GM23338 (cell line): Measurements from ENCODE around the gene RUNX1.

Source experiments
- CREB1 ChIP-seq: fragments of 250-450 bp; sonication (Bioruptor Pico); IDR thresholded peaks from 2 replicates; pipeline ENCODE4 v1.5.0; 2020; ENCODE audit warnings: low read depth, mild to moderate bottlenecking, moderate library complexity
- EZH2 ChIP-seq: fragments of 200-600 bp; sonication (generic); IDR thresholded peaks from one replicate; pipeline ENCODE4 v1.8.0; 2017; ENCODE audit warnings: antibody characterized with exemption, mild to moderate bottlenecking, low read depth; ENCODE audit not compliant: unreplicated experiment
- EZH2phosphoT487 ChIP-seq: fragments of 200-600 bp; sonication (generic); IDR thresholded peaks from one replicate; pipeline ENCODE4 v1.8.1; 2018; ENCODE audit warnings: antibody characterized with exemption; ENCODE audit not compliant: unreplicated experiment
- NANOG ChIP-seq: IDR thresholded peaks from 2 replicates; pipeline ENCODE4 v1.6.1; 2016; ENCODE audit warnings: antibody characterized with exemption, borderline replicate concordance
- POLR2AphosphoS5 ChIP-seq: IDR thresholded peaks from 2 replicates; pipeline ENCODE4 v1.6.1; 2016; ENCODE audit warnings: antibody characterized with exemption, low read depth
- ZNF114 ChIP-seq: fragments of 250-450 bp; sonication (Bioruptor Pico); IDR thresholded peaks from 2 replicates; pipeline ENCODE4 v1.5.0; 2020; ENCODE audit warnings: mild to moderate bottlenecking, moderate library complexity
- TF ChIP-seq, protein P1 (sequence below): IDR thresholded peaks from one replicate; pipeline ENCODE4 v1.6.1; 2018; ENCODE audit warnings: antibody characterized with exemption; ENCODE audit not compliant: unreplicated experiment
- TF ChIP-seq, protein P2 (sequence below), 2 experiments: fragments of 200-600 bp in 1 of 2; sonication (generic) in 1 of 2; conservative IDR thresholded peaks; 2 replicates each; pipeline versions ENCODE4 v1.5.1 to v1.6.1; 2016 to 2017; ENCODE audit warnings: antibody characterized with exemption in 2 of 2, low read depth in 2 of 2, mild to moderate bottlenecking in 2 of 2, moderate library complexity in 1 of 2
- TF ChIP-seq, protein P3 (sequence below): IDR thresholded peaks from 2 replicates; pipeline ENCODE4 v1.6.1; 2016; ENCODE audit warnings: antibody characterized with exemption

DNA sequence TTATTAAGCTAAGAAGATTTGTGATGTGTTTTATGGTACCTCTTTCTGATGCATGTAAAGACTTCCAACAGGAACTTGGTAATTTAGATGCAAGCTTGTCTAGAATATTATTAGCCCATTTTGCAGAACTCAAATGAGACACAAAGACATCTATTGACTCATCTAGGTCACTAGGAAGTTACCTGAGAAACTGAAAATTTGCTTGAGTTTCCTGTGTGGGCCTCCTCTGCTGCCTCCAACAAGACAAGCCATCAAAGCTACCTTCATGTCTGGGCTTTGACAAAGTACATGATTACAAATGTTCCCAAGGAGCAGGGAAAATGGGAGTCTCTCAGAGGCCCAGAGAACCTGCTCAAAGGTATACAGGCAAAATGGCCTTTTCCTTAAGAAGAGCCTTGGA, 5.6 kb downstream of the RUNX1 start:
- TF ChIP-seq, protein P1, sequence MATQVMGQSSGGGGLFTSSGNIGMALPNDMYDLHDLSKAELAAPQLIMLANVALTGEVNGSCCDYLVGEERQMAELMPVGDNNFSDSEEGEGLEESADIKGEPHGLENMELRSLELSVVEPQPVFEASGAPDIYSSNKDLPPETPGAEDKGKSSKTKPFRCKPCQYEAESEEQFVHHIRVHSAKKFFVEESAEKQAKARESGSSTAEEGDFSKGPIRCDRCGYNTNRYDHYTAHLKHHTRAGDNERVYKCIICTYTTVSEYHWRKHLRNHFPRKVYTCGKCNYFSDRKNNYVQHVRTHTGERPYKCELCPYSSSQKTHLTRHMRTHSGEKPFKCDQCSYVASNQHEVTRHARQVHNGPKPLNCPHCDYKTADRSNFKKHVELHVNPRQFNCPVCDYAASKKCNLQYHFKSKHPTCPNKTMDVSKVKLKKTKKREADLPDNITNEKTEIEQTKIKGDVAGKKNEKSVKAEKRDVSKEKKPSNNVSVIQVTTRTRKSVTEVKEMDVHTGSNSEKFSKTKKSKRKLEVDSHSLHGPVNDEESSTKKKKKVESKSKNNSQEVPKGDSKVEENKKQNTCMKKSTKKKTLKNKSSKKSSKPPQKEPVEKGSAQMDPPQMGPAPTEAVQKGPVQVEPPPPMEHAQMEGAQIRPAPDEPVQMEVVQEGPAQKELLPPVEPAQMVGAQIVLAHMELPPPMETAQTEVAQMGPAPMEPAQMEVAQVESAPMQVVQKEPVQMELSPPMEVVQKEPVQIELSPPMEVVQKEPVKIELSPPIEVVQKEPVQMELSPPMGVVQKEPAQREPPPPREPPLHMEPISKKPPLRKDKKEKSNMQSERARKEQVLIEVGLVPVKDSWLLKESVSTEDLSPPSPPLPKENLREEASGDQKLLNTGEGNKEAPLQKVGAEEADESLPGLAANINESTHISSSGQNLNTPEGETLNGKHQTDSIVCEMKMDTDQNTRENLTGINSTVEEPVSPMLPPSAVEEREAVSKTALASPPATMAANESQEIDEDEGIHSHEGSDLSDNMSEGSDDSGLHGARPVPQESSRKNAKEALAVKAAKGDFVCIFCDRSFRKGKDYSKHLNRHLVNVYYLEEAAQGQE: no peak
- TF ChIP-seq, protein P2, sequence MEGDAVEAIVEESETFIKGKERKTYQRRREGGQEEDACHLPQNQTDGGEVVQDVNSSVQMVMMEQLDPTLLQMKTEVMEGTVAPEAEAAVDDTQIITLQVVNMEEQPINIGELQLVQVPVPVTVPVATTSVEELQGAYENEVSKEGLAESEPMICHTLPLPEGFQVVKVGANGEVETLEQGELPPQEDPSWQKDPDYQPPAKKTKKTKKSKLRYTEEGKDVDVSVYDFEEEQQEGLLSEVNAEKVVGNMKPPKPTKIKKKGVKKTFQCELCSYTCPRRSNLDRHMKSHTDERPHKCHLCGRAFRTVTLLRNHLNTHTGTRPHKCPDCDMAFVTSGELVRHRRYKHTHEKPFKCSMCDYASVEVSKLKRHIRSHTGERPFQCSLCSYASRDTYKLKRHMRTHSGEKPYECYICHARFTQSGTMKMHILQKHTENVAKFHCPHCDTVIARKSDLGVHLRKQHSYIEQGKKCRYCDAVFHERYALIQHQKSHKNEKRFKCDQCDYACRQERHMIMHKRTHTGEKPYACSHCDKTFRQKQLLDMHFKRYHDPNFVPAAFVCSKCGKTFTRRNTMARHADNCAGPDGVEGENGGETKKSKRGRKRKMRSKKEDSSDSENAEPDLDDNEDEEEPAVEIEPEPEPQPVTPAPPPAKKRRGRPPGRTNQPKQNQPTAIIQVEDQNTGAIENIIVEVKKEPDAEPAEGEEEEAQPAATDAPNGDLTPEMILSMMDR (conservative IDR thresholded peaks at IDR 0.05; ENCODE audit: low read depth in 2 of 2): no peak
- TF ChIP-seq POLR2AphosphoS5 (no peak), EZH2 (no peak), CREB1 (CRISPR knock-in tag) (no peak), EZH2phosphoT487 (no peak), NANOG (no peak), ZNF114 (CRISPR knock-in tag) (no peak)
- TF ChIP-seq, protein P3, sequence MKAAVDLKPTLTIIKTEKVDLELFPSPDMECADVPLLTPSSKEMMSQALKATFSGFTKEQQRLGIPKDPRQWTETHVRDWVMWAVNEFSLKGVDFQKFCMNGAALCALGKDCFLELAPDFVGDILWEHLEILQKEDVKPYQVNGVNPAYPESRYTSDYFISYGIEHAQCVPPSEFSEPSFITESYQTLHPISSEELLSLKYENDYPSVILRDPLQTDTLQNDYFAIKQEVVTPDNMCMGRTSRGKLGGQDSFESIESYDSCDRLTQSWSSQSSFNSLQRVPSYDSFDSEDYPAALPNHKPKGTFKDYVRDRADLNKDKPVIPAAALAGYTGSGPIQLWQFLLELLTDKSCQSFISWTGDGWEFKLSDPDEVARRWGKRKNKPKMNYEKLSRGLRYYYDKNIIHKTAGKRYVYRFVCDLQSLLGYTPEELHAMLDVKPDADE: no peak
